GM12878 (cell line): ENCODE measurements around the gene NUP155. TPM values are rescaled to one million over a fixed set of nuclear protein-coding genes. Genes with fewer than 3 reads are reported as not detected.

Experiments
- ATAC-seq: fragments of 200-7000 bp; cut with Tn5 transposase; 3 replicates; pipeline ENCODE4 v1.9.1; 2020; ENCODE audit warnings: mild to moderate bottlenecking, moderate library complexity
- BruUV-seq: library from RNA; stranded (reverse); fragments of 400-500 nt; replicated peaks from 2 replicates; lab custom pipeline; 2021; lab: Mats Ljungman, UMichigan
- CTCF ChIA-PET: fragments of 300-600 bp; sonication (Branson Sonifier 250); formaldehyde crosslinking; extraction: SDS; loops from one replicate; lab custom pipeline; 2021; ENCODE audit warnings: inconsistent platforms; lab: Yijun Ruan, JAX
- POLR2A ChIA-PET: fragments of 350-600 bp; formaldehyde crosslinking; extraction: SDS; loops from one replicate; lab custom pipeline; 2021; ENCODE audit warnings: inconsistent platforms; lab: Charles Lee
- RAD21 ChIA-PET: fragments of 300-600 bp; sonication (Branson Sonifier 250); formaldehyde crosslinking; loops from one replicate; lab custom pipeline; 2023; ENCODE audit warnings: antibody characterized with exemption; ENCODE audit not compliant: unreplicated experiment; lab: Charles Lee
- SMC1A ChIA-PET: fragments of 300-600 bp; sonication (Branson Sonifier 250); formaldehyde crosslinking; loops from one replicate; lab custom pipeline; 2023; ENCODE audit not compliant: unreplicated experiment, uncharacterized antibody; lab: Charles Lee
- DNase-seq: peaks from one replicate; pipeline ENCODE4 v3.0.0-alpha.2; 2011; ENCODE audit warnings: low read depth, low spot score
- FAIRE-seq: peaks from 3 replicates; lab custom pipeline; 2011; peaks lifted over from hg19 to GRCh38; lab: Jason Lieb, UNC
- H2AFZ ChIP-seq: 2 replicates; pipeline ENCODE4 v1.6.0; 2011; ENCODE audit warnings: low read depth, low read length, control low read depth; ENCODE audit not compliant: control insufficient read depth
- H3K27ac ChIP-seq: 2 replicates; pipeline ENCODE4 v1.5.1; 2011; ENCODE audit warnings: control low read depth; ENCODE audit not compliant: control insufficient read depth, insufficient read depth
- H3K27me3 ChIP-seq, 2 experiments: replicated peaks in 1 of 2; 2 replicates each; pipeline versions ENCODE4 v1.6.0 to v1.6.1; 2011; ENCODE audit warnings: low read length in 1 of 2; ENCODE audit not compliant: control insufficient read depth in 2 of 2, insufficient read depth in 2 of 2
- H3K36me3 ChIP-seq, 2 experiments: 2 replicates each; pipeline ENCODE4 v1.5.1; 2011; ENCODE audit warnings: low read length in 1 of 2; ENCODE audit not compliant: control insufficient read depth in 2 of 2, insufficient read depth in 2 of 2
- H3K4me1 ChIP-seq: 2 replicates; pipeline ENCODE4 v1.6.1; 2011; ENCODE audit warnings: mild to moderate bottlenecking, low read length, moderate library complexity, mixed read lengths; ENCODE audit not compliant: control insufficient read depth, insufficient read depth
- H3K4me2 ChIP-seq: 2 replicates; pipeline ENCODE4 v1.6.0; 2011; ENCODE audit warnings: control low read depth; ENCODE audit not compliant: control insufficient read depth, insufficient read depth
- H3K4me3 ChIP-seq: fragments of 200-600 bp; sonication (generic); 2 replicates; pipeline ENCODE4 v1.5.1; 2016
- H3K79me2 ChIP-seq: 2 replicates; pipeline ENCODE4 v1.6.0; 2011; ENCODE audit warnings: low read length; ENCODE audit not compliant: control insufficient read depth, insufficient read depth
- H3K9ac ChIP-seq: 2 replicates; pipeline ENCODE4 v1.8.0; 2011; ENCODE audit warnings: low read length, control low read depth, mixed read lengths; ENCODE audit not compliant: control insufficient read depth, insufficient read depth
- H3K9me3 ChIP-seq: replicated peaks from 3 replicates; pipeline ENCODE4 v1.5.1; 2011; ENCODE audit warnings: mild to moderate bottlenecking, low read length; ENCODE audit not compliant: control insufficient read depth, insufficient read depth
- H4K20me1 ChIP-seq: 2 replicates; pipeline ENCODE4 v1.6.0; 2011; ENCODE audit not compliant: control insufficient read depth, insufficient read depth
- BRCA1 ChIP-seq: IDR thresholded peaks from 2 replicates; pipeline ENCODE4 v1.6.1; 2011; ENCODE audit warnings: low read depth, low read length, improper control_type of control experiment
- EP300 ChIP-seq, 2 experiments: fragments of 150-350 bp in 1 of 2; IDR thresholded peaks; 2 replicates each; pipeline ENCODE4 v1.6.1; 2011 to 2012; ENCODE audit warnings: low read depth in 2 of 2, low read length in 2 of 2, borderline replicate concordance in 1 of 2, improper control_type of control experiment in 1 of 2, inconsistent platforms in 1 of 2; ENCODE audit not compliant: control insufficient read depth in 1 of 2
- RAD21 ChIP-seq: IDR thresholded peaks from 2 replicates; pipeline ENCODE4 v1.6.1; 2011; ENCODE audit warnings: mild to moderate bottlenecking, low read depth, low read length, moderate library complexity; ENCODE audit not compliant: insufficient read depth
- SKIL ChIP-seq: fragments of 450-650 bp; IDR thresholded peaks from 2 replicates; pipeline ENCODE4 v1.6.1; 2017; ENCODE audit warnings: mild to moderate bottlenecking, low read depth, inconsistent platforms; ENCODE audit not compliant: poor library complexity, severe bottlenecking
- ZNF274 ChIP-seq: IDR thresholded peaks from one replicate; pipeline ENCODE4 v1.8.0; 2011; ENCODE audit not compliant: insufficient read length, insufficient read depth
- WGBS: methylation state at CpG from one replicate; pipeline ENCODE4 v1.1.6; 2016; ENCODE audit warnings: low lambda C conversion rate; ENCODE audit not compliant: insufficient replicate concordance, insufficient coverage; ENCODE audit errors: missing lambda C conversion rate; 5-methylcytosine and 5-hydroxymethylcytosine counted together
- in situ Hi-C: fragments of 300-500 bp; cut with MboI; formaldehyde crosslinking; loops from 9 replicates; pipeline ENCODE4 v1.14.3; 2018; ENCODE audit warnings: mixed read lengths
- intact Hi-C: fragments of 100-400 bp; cut with micrococcal nuclease; formaldehyde crosslinking; loops from one replicate; pipeline ENCODE4 v1.14.2; 2022; ENCODE audit not compliant: unreplicated experiment
- polyA plus RNA-seq, 11 experiments: library from polyadenylated mRNA; depleted of rRNA in 4 of 11; unstranded in 6 of 11; stranded (reverse) in 5 of 11; fragments of >200 nt; fragmentation: Nextera tagmentation in 4 of 11; fragmentation: Illumina TruSeq in 1 of 11; extraction: Ambion mirVana in 4 of 11; extraction: Trizol in 1 of 11; gene quantifications; 1 replicate in 1 of 11; 2 replicates in 10 of 11; pipeline versions ENCODE4 v1.2.1 to v1.2.3, GENCODE V29; 2011 to 2016; ENCODE audit warnings: inconsistent platforms in 2 of 11, missing spikeins in 2 of 11, low read depth in 1 of 11
- total RNA-seq, 4 experiments: library from RNA; depleted of rRNA in 3 of 4; stranded (reverse); fragments of >200 nt in 3 of 4; fragmentation: Illumina TruSeq in 1 of 4; extraction: Trizol in 1 of 4; gene quantifications; 2 replicates each; pipeline versions ENCODE4 v1.2.1 to v1.2.3, GENCODE V29; 2013 to 2021

Gene NUP155
- total and polyA plus RNA-seq, 10 of the 15 experiments (the other 5 are each of a cell fraction or from before 2014, with no cell fraction given): 15.9 to 58.6 (median 37.1) TPM

DNA sequence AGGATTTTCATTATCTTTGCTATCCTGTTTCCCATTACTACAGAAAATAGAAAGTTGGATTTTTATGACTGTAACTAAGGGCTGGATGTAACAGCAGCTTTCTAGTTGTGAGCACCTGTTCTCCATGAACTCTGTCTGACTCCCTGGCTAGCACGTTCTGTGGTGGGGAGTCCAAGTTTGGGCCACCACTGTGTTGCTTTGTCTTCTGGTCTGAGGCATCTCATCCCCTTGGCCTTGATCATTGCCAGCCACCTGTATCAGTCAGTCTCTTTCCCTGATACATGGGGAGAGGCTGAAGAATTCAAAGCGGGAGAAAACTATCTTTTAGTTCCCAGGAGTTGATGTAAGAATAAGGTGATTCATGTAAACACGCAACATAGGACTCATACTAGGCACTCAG lies 41.6 kb upstream of the NUP155 start (continued):
- TF ChIP-seq BRCA1: no peak

- POLR2A ChIA-PET: interaction anchor here (0.6 to 0.7 kb wide), 3 partner anchors 15 to 464 kb away, joined by 3 to 4 read pairs (median 4); no protein-coding TSS in a partner anchor
- in situ Hi-C loops: no loop called here
- CTCF ChIA-PET: interaction anchor here (2.0 kb wide), 1 partner anchor 12 kb away, joined by 7 read pairs; no protein-coding TSS in a partner anchor
These were observed 29.6 kb upstream of the NUP155 start for GRCh38 chr5:37400501-37400900.

More at GRCh38 chr5:37400501-37400900, 29.6 kb upstream of the NUP155 start:
- H4K20me1 ChIP-seq: no peaks in the 10 kb centered on the region
- intact Hi-C loops: no loop called here
- no peaks in the 10 kb centered on the region for H3K79me2 ChIP-seq
- H3K4me1 ChIP-seq: no peaks in the 10 kb centered on the region
- peaks cover 0 to 4% of the 10 kb centered on the region in 2 experiments; a peak in 1 of 4 replicates for H3K36me3 ChIP-seq
- H3K27ac ChIP-seq: no peak overlapping the region
- no peak overlapping the region for H3K4me2 ChIP-seq
- DNase-seq (no peak), FAIRE-seq (no peak), ATAC-seq (no peak)
- H3K9ac ChIP-seq: no peak overlapping the region
- WGBS: 100% methylated on average over 4 of the region's 4 CpGs
- H3K4me3 ChIP-seq: no peak overlapping the region
- no peaks in the 10 kb centered on the region for H3K27me3 ChIP-seq
- H3K9me3 ChIP-seq: no peaks in the 10 kb centered on the region
- TF ChIP-seq ZNF274 (no peak), RAD21 (no peak), SKIL (no peak), EP300 (IDR thresholded peaks at IDR 0.05; ENCODE audit: borderline replicate concordance in 1 of 2, control insufficient read depth in 1 of 2, low read depth in 2 of 2, low read length in 2 of 2) (no peak)
- no peak overlapping the region for H2AFZ ChIP-seq
- BruUV-seq: no TSS peak
- ChIA-PET SMC1A (no interaction called here), RAD21 (interaction anchor here (0.6 kb wide), 1 partner anchor 29 kb away, joined by 3 read pairs; no protein-coding TSS in a partner anchor)
